Esophagus squamous epithelium (tissue), 5 donors: ENCODE results near the gene ORC3. TPM values are rescaled to one million over a fixed set of nuclear protein-coding genes. Genes with fewer than 3 reads are reported as not detected.

Source experiments
- DNase-seq: peaks from one replicate; lab custom pipeline; 2025; lab: John Stamatoyannopoulos, UW
- H3K27ac ChIP-seq, 4 donors: fragments of 200-600 bp; sonication (generic); one replicate each; pipeline ENCODE4 v1.5.1; 2016 to 2019; ENCODE audit warnings: mild to moderate bottlenecking in 1 of 4
- H3K27me3 ChIP-seq, 4 donors: fragments of 200-600 bp; sonication (generic); 1 replicate in 3 of 4; 2 replicates in 1 of 4; pipeline versions ENCODE4 v1.5.1 to v1.6.0; 2017 to 2021; ENCODE audit warnings: antibody characterized with exemption in 1 of 4
- H3K36me3 ChIP-seq, 3 donors: fragments of 200-600 bp; sonication (generic); one replicate each; pipeline ENCODE4 v1.5.1; 2016 to 2019
- H3K4me1 ChIP-seq, 3 donors: fragments of 200-600 bp; sonication (generic); one replicate each; pipeline ENCODE4 v1.5.1; 2017 to 2019
- H3K4me3 ChIP-seq, 4 donors: fragments of 200-600 bp; sonication (generic); 1 replicate in 3 of 4; 2 replicates in 1 of 4; pipeline ENCODE4 v1.5.1; 2016 to 2019; ENCODE audit warnings: mild to moderate bottlenecking in 2 of 4, moderate library complexity in 1 of 4
- H3K9me3 ChIP-seq, 3 donors: fragments of 200-600 bp; sonication (generic); one replicate each; pipeline ENCODE4 v1.5.1; 2016 to 2019
- CTCF ChIP-seq, 6 experiments: fragments of 450-650 bp in 4 of 6; fragments of 200-600 bp in 2 of 6; sonication (generic) in 2 of 6; IDR thresholded peaks; one replicate each; pipeline ENCODE4 v1.5.1; 2016 to 2019; ENCODE audit warnings: antibody characterized with exemption in 6 of 6, mild to moderate bottlenecking in 4 of 6, moderate library complexity in 4 of 6
- POLR2A ChIP-seq, 4 donors: fragments of 450-650 bp; IDR thresholded peaks; one replicate each; pipeline ENCODE4 v1.6.1; 2017; ENCODE audit warnings: antibody characterized with exemption in 4 of 4, mild to moderate bottlenecking in 4 of 4, moderate library complexity in 3 of 4
- WGBS, 2 donors: methylation state at CpG; one replicate each; pipeline ENCODE4 v1.1.5; 2018; 5-methylcytosine and 5-hydroxymethylcytosine counted together
- intact Hi-C: fragments of 100-400 bp; cut with DNase I; formaldehyde crosslinking; loops from one replicate; pipeline ENCODE4 v1.15.0; 2022
- total RNA-seq, 4 donors: library from RNA; depleted of rRNA; stranded (reverse); fragments of >200 nt; gene quantifications; one replicate each; pipeline ENCODE4 v1.1.0, GENCODE V29; 2016
- donor health status: DM: yes; HTN: yes; CAD: no.

The ORC3 gene
- total RNA-seq, 4 donors from 2014 or later: 8.6 to 15.4 (median 12.7) TPM

GRCh38 chr6:87543696-87544473, 46.0 kb upstream of the ORC3 start:
- H3K4me1 ChIP-seq: no peaks in the 10 kb centered on the region
- H3K36me3 ChIP-seq: peaks cover 0 to 93% (median 5%) of the 10 kb centered on the region in 3 donors
- intact Hi-C loops: no loop called here
- H3K27me3 ChIP-seq: no peaks in the 10 kb centered on the region
- no peak overlapping the region for H3K4me3 ChIP-seq
- no peak for TF ChIP-seq POLR2A (IDR thresholded peaks at IDR 0.05)
- no peak for TF ChIP-seq CTCF (IDR thresholded peaks at IDR 0.05)
- H3K9me3 ChIP-seq: peaks cover 0 to 3% (median 0%) of the 10 kb centered on the region in 3 donors
- WGBS, 2 donors: 94% methylated on average over 4 of the region's 4 CpGs
- DNase-seq: no peak
- no peak overlapping the region for H3K27ac ChIP-seq

- TF ChIP-seq POLR2A (IDR thresholded peaks at IDR 0.05) (no peak), CTCF (IDR thresholded peaks at IDR 0.05) (no peak)
- peaks cover 0 to 93% (median 5%) of the 10 kb centered on the region in 3 donors for H3K36me3 ChIP-seq
- H3K9me3 ChIP-seq: peaks cover 0 to 3% (median 0%) of the 10 kb centered on the region in 3 donors
- DNase-seq: no peak
- no peaks in the 10 kb centered on the region for H3K4me1 ChIP-seq
- H3K27me3 ChIP-seq: no peaks in the 10 kb centered on the region
- no peak overlapping the region for H3K4me3 ChIP-seq
- H3K27ac ChIP-seq: no peak overlapping the region
- intact Hi-C loops: no loop called here
- WGBS, 2 donors: 89 to 90% methylated on average over 1 of the region's 1 CpG
These were observed 45.5 kb upstream of the ORC3 start for GRCh38 chr6:87544474-87544735.

- H3K36me3 ChIP-seq: peaks cover 0 to 94% (median 10%) of the 10 kb centered on the region in 3 donors
- TF ChIP-seq POLR2A (IDR thresholded peaks at IDR 0.05) (no peak), CTCF (IDR thresholded peaks at IDR 0.05) (no peak)
These were observed 38.1 kb upstream of the ORC3 start for GRCh38 chr6:87551799-87552198.

GRCh38 chr6:87553159-87553765, 36.7 kb upstream of the ORC3 start:
- Histone ChIP-seq H3K4me1 (no peaks in the 10 kb centered on the region), H3K4me3 (no peak overlapping the region), H3K27ac (no peak overlapping the region), H3K27me3 (no peaks in the 10 kb centered on the region), H3K9me3 (no peaks in the 10 kb centered on the region), H3K36me3 (peaks cover 0 to 95% (median 5%) of the 10 kb centered on the region in 3 donors)
- no peak for DNase-seq
- intact Hi-C loops: no loop called here
- WGBS, 2 donors: 85 to 86% methylated on average over 4 of the region's 4 CpGs
- TF ChIP-seq POLR2A (IDR thresholded peaks at IDR 0.05) (no peak), CTCF (IDR thresholded peaks at IDR 0.05) (no peak)

More at GRCh38 chr6:87551799-87552198, 38.1 kb upstream of the ORC3 start:
- H3K4me1 ChIP-seq: no peaks in the 10 kb centered on the region
- intact Hi-C loops: no loop called here
- no peak overlapping the region for H3K4me3 ChIP-seq
- H3K9me3 ChIP-seq: no peaks in the 10 kb centered on the region
- H3K27me3 ChIP-seq: no peaks in the 10 kb centered on the region
- no peak for DNase-seq
- WGBS, 2 donors: 80 to 92% methylated on average over 2 of the region's 2 CpGs
- no peak overlapping the region for H3K27ac ChIP-seq

GRCh38 chr6:87555506-87555905, 34.4 kb upstream of the ORC3 start:
- no peak overlapping the region for H3K4me3 ChIP-seq
- no peak overlapping the region for H3K27ac ChIP-seq
- intact Hi-C loops: no loop called here
- no peaks in the 10 kb centered on the region for H3K9me3 ChIP-seq
- TF ChIP-seq POLR2A (IDR thresholded peaks at IDR 0.05): no peak
- no peak for TF ChIP-seq CTCF (IDR thresholded peaks at IDR 0.05)
- H3K36me3 ChIP-seq: peaks cover 0 to 95% (median 6%) of the 10 kb centered on the region in 3 donors
- no peaks in the 10 kb centered on the region for H3K4me1 ChIP-seq
- no peak for DNase-seq
- H3K27me3 ChIP-seq: no peaks in the 10 kb centered on the region
